GM19035 (cell line): Measurements from ENCODE around the gene PHRF1.
A peak's percentile ranks its signal among the peaks of the same experiment; 100 is the strongest.

Experiments used
- ATAC-seq: cut with Tn5 transposase; IDR thresholded peaks from one replicate; pipeline ENCODE4 v1.9.1; 2021; ENCODE audit not compliant: unreplicated experiment

The PHRF1 gene

GRCh38 chr11:575996-576768 lies at the start of gene PHRF1:
Gene PHRF1 (plus strand): TSS chr11:576470. CDS start chr11:581513, 5,043 bp downstream.
- peak; percentile 86 for ATAC-seq

GRCh38 chr11:528166-528814 lies 48.0 kb upstream of the PHRF1 start:
- no peak for ATAC-seq

GRCh38 chr11:528815-529727 lies 47.2 kb upstream of the PHRF1 start:
- no peak for ATAC-seq

GRCh38 chr11:529728-530411 lies 46.4 kb upstream of the PHRF1 start:
- ATAC-seq, result no peak

GRCh38 chr11:530960-531831 lies 45.1 kb upstream of the PHRF1 start:
- ATAC-seq, result no peak

GRCh38 chr11:531919-532526 lies 44.2 kb upstream of the PHRF1 start:
- no peak for ATAC-seq

GRCh38 chr11:532527-532985 lies 43.7 kb upstream of the PHRF1 start:
- no peak for ATAC-seq

- no peak for ATAC-seq
Observed at GRCh38 chr11:532986-533585, 43.2 kb upstream of the PHRF1 start.

- ATAC-seq, result no peak
Observed at GRCh38 chr11:533586-534395, 42.5 kb upstream of the PHRF1 start.

- peak; percentile 1 for ATAC-seq
Observed at GRCh38 chr11:534396-535209, 41.7 kb upstream of the PHRF1 start.

- no peak for ATAC-seq
Observed at GRCh38 chr11:535210-535518, 41.1 kb upstream of the PHRF1 start.

- ATAC-seq, result peak; percentile 68
Observed at GRCh38 chr11:535519-536454, 40.5 kb upstream of the PHRF1 start, which contains the start of gene HRAS. Gene HRAS (minus strand): TSS chr11:535576.

GRCh38 chr11:536841-537621 lies 39.2 kb upstream of the PHRF1 start, which contains the start of gene LRRC56:
Gene LRRC56 (plus strand): TSS chr11:537527. CDS start chr11:540685, 3,158 bp downstream.
- ATAC-seq, result peak; percentile 51

- ATAC-seq, result no peak
Observed at GRCh38 chr11:537622-538430, 38.4 kb upstream of the PHRF1 start.
